Stimulated activated naive CD8-positive, alpha-beta T cell treated with anti-CD3 and anti-CD28 coated beads, Interleukin-15, Interleukin-2, amounts not matched to agents 100 U/mL and 50 U/mL, for 24 hours (primary cell): ENCODE data around the gene VPS13A.
"Not testable (repeated sequence)": the region's sequence is repeated elsewhere in the genome, so short reads cannot be mapped to it uniquely, and the experiment has no call there.

ENCODE experiments used
- ATAC-seq: fragments of 150-1000 bp; cut with Tn5 transposase; one replicate; pipeline ENCODE4 v1.10.0; 2021
- DNase-seq: peaks from one replicate; pipeline ENCODE4 v3.0.0; 2021

VPS13A gene

GRCh38 chr9:77424993-77425392 is 247.7 kb downstream of the VPS13A start:
- ATAC-seq (no peak), DNase-seq (no peak)

GRCh38 chr9:77426712-77427111 is 249.4 kb downstream of the VPS13A start:
- DNase-seq (no peak), ATAC-seq (no peak)

GRCh38 chr9:77427256-77427927 is 250.1 kb downstream of the VPS13A start:
- no peak for DNase-seq
- no peak for ATAC-seq

- ATAC-seq (no peak), DNase-seq (no peak)
Observed at GRCh38 chr9:77429928-77430327, 252.6 kb downstream of the VPS13A start.

GRCh38 chr9:77432053-77432452 is 254.7 kb downstream of the VPS13A start:
- ATAC-seq: no peak
- no peak for DNase-seq

GRCh38 chr9:77433675-77434445 is 256.5 kb downstream of the VPS13A start:
- DNase-seq: peak; percentile 38
- ATAC-seq: peak; percentile 89

GRCh38 chr9:77435277-77435676 is 257.9 kb downstream of the VPS13A start:
- ATAC-seq (no peak), DNase-seq (no peak)

- DNase-seq (no peak), ATAC-seq (no peak)
Observed at GRCh38 chr9:77435688-77436087, 258.4 kb downstream of the VPS13A start.

GRCh38 chr9:77438653-77439052 is 261.3 kb downstream of the VPS13A start:
- ATAC-seq (no peak), DNase-seq (no peak)

- DNase-seq (no peak), ATAC-seq (no peak)
Observed at GRCh38 chr9:77440057-77440456, 262.7 kb downstream of the VPS13A start.

- not testable (repeated sequence) for ATAC-seq, DNase-seq
Observed at GRCh38 chr9:77441124-77441523, 263.8 kb downstream of the VPS13A start.

- ATAC-seq: no peak
Observed at GRCh38 chr9:77442436-77442835, 265.1 kb downstream of the VPS13A start.

GRCh38 chr9:77447646-77448045 is 270.3 kb downstream of the VPS13A start:
- no peak for ATAC-seq
- DNase-seq: no peak

More at GRCh38 chr9:77442436-77442835, 265.1 kb downstream of the VPS13A start:
- DNase-seq: no peak

- DNase-seq: no peak
- no peak for ATAC-seq
Observed at GRCh38 chr9:77449240-77450084, 272.1 kb downstream of the VPS13A start.

GRCh38 chr9:77450085-77450475 is 272.7 kb downstream of the VPS13A start:
- ATAC-seq (no peak), DNase-seq (no peak)

GRCh38 chr9:77451507-77451906 is 274.2 kb downstream of the VPS13A start:
- ATAC-seq: no peak
- DNase-seq: no peak

- no peak for DNase-seq
- ATAC-seq: no peak
Observed at GRCh38 chr9:77453825-77454647, 276.7 kb downstream of the VPS13A start.

GRCh38 chr9:77454663-77455062 is 277.3 kb downstream of the VPS13A start:
- no peak for ATAC-seq
- DNase-seq: no peak

GRCh38 chr9:77455312-77455927 is 278.1 kb downstream of the VPS13A start:
- DNase-seq: peak; percentile 37

GRCh38 chr9:77456829-77457437 is 279.6 kb downstream of the VPS13A start:
- DNase-seq (peak; percentile 84), ATAC-seq (peak; percentile 63)

More at GRCh38 chr9:77455312-77455927, 278.1 kb downstream of the VPS13A start:
- no peak for ATAC-seq
